A673 (cell line): ENCODE data around the gene TRMT11.

ENCODE experiments used
- EZH2 ChIP-seq: fragments of 200-600 bp; sonication (generic); IDR thresholded peaks from 2 replicates; pipeline ENCODE4 v1.6.1; 2017; ENCODE audit warnings: borderline replicate concordance, low read depth, mild to moderate bottlenecking, mixed read lengths, antibody characterized with exemption, low read length; ENCODE audit not compliant: poor library complexity, severe bottlenecking
- TF ChIP-seq, protein P1 (sequence below): fragments of 300-800, 200-600 bp; sonication (generic); conservative IDR thresholded peaks from 2 replicates; pipeline ENCODE4 v1.5.1; 2017; ENCODE audit warnings: low read depth, mild to moderate bottlenecking, antibody characterized with exemption, low read length, moderate library complexity, mixed read lengths

- TF ChIP-seq, protein P1, sequence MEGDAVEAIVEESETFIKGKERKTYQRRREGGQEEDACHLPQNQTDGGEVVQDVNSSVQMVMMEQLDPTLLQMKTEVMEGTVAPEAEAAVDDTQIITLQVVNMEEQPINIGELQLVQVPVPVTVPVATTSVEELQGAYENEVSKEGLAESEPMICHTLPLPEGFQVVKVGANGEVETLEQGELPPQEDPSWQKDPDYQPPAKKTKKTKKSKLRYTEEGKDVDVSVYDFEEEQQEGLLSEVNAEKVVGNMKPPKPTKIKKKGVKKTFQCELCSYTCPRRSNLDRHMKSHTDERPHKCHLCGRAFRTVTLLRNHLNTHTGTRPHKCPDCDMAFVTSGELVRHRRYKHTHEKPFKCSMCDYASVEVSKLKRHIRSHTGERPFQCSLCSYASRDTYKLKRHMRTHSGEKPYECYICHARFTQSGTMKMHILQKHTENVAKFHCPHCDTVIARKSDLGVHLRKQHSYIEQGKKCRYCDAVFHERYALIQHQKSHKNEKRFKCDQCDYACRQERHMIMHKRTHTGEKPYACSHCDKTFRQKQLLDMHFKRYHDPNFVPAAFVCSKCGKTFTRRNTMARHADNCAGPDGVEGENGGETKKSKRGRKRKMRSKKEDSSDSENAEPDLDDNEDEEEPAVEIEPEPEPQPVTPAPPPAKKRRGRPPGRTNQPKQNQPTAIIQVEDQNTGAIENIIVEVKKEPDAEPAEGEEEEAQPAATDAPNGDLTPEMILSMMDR: no peak
- TF ChIP-seq EZH2: no peak
Measured at GRCh38 chr6:126010040-126010439, 23.7 kb downstream of the TRMT11 start.
